CD4-positive, alpha-beta T cell treated with Interleukin-6 for 4 hours (primary cell): Measurements from ENCODE around the gene NKAP.
"Not testable (repeated sequence)": the region's sequence is repeated elsewhere in the genome, so short reads cannot be mapped to it uniquely, and the experiment has no call there.

ENCODE experiments used
- DNase-seq: peaks from one replicate; pipeline ENCODE4 v3.0.0-alpha.2; 2020; ENCODE audit warnings: mixed read lengths

The NKAP gene

GRCh38 chrX:119943185-119943988 is at the start of gene NKAP:
TSS of gene NKAP (minus strand) at chrX:119943751. CDS start at chrX:119943605, 146 bp downstream.
- DNase-seq, result peak; percentile 77

- DNase-seq, result no peak
Observed at GRCh38 chrX:119991005-119991787, 47.6 kb upstream of the NKAP start.

GRCh38 chrX:119990556-119991004 is 47.0 kb upstream of the NKAP start:
- no peak for DNase-seq

GRCh38 chrX:119989905-119990555 is 46.5 kb upstream of the NKAP start:
- DNase-seq, result no peak

- DNase-seq, result no peak
Observed at GRCh38 chrX:119986203-119986602, 42.7 kb upstream of the NKAP start.

GRCh38 chrX:119984652-119985051 is 41.1 kb upstream of the NKAP start:
- DNase-seq, result no peak

GRCh38 chrX:119983494-119983893 is 39.9 kb upstream of the NKAP start:
- no peak for DNase-seq

- DNase-seq, result no peak
Observed at GRCh38 chrX:119982145-119982544, 38.6 kb upstream of the NKAP start.

- no peak for DNase-seq
Observed at GRCh38 chrX:119981286-119982070, 37.9 kb upstream of the NKAP start.

- not testable (repeated sequence) for DNase-seq
Observed at GRCh38 chrX:119977172-119977571, 33.6 kb upstream of the NKAP start.

GRCh38 chrX:119971184-119971583 is 27.6 kb upstream of the NKAP start:
- DNase-seq, result no peak

- no peak for DNase-seq
Observed at GRCh38 chrX:119970574-119970973, 27.0 kb upstream of the NKAP start.

GRCh38 chrX:119966837-119967236 is 23.3 kb upstream of the NKAP start:
- DNase-seq, result not testable (repeated sequence)

GRCh38 chrX:119960625-119961024 is 17.1 kb upstream of the NKAP start:
- no peak for DNase-seq

GRCh38 chrX:119955807-119956570 is 12.4 kb upstream of the NKAP start:
- DNase-seq, result peak; percentile 17

GRCh38 chrX:119954374-119954773 is 10.8 kb upstream of the NKAP start:
- no peak for DNase-seq

GRCh38 chrX:119948381-119948780 is 4.8 kb upstream of the NKAP start:
- DNase-seq, result no peak

- no peak for DNase-seq
Observed at GRCh38 chrX:119945481-119945880, 1.9 kb upstream of the NKAP start.

GRCh38 chrX:119942831-119943184 is 743 bp downstream of the NKAP start:
- DNase-seq, result no peak

GRCh38 chrX:119942173-119942819 is 1.3 kb downstream of the NKAP start:
- no peak for DNase-seq

GRCh38 chrX:119941336-119941735 is 2.2 kb downstream of the NKAP start:
- no peak for DNase-seq
